HG03039 (cell line): ENCODE results near the gene PSD2.

Experiments used
- ATAC-seq: cut with Tn5 transposase; IDR thresholded peaks from one replicate; pipeline ENCODE4 v1.9.1; 2021; ENCODE audit warnings: mild to moderate bottlenecking, moderate library complexity; ENCODE audit not compliant: unreplicated experiment

Gene PSD2

GRCh38 chr5:139872851-139873794, 77.5 kb downstream of the PSD2 start:
- ATAC-seq: no peak

GRCh38 chr5:139875957-139876356, 80.3 kb downstream of the PSD2 start:
- no peak for ATAC-seq

DNA sequence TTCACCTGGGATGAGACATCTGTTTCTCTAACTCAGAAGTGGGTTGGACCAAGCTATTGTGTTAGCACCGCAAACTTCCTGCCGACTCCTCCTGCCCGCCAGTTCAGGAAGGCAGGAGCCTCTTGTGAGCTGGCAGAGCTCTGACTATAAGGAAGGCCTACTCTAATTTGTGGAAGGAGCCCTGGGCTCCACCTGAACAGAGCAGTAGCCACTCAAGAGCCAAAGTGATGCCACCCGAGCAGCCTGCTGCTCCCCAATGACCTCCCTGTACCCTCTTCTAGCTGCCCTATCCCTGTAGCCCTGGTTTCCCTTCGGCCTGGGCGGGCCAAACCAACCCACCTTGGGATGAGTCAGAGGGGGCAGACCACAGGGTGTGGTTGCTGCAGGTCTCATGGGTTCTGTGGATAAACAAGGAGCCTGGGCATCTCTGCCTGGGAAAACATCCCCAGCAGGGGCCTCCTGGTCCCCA, 81.6 kb downstream of the PSD2 start:
- ATAC-seq: no peak

- no peak for ATAC-seq
Observed at GRCh38 chr5:139878093-139878492, 82.5 kb downstream of the PSD2 start.

GRCh38 chr5:139880416-139881142, 85.0 kb downstream of the PSD2 start:
- no peak for ATAC-seq

GRCh38 chr5:139881143-139881733, 85.6 kb downstream of the PSD2 start:
- no peak for ATAC-seq

DNA sequence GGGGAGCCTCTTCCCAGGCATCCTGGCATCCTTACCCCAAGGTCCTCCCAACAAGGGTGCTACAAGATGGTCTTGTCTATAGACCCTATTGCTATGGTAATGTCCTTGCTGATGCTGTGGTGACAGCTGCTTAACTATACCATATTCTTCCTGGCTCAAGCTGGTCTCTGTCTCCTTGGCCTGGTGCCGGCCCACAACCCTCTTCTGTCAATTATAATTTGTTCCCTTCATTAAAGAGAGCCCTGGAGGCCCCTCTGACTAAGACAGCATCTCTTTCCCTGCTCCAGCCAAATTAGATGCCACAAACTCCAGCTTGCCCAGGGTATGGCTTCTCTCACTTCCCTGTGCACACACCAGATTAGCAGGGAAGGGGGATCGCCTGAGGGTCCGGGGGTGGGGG, 86.7 kb downstream of the PSD2 start:
- ATAC-seq: no peak

- no peak for ATAC-seq
Observed at GRCh38 chr5:139882961-139883539, 87.4 kb downstream of the PSD2 start.

- no peak for ATAC-seq
Observed at GRCh38 chr5:139884144-139884543, 88.5 kb downstream of the PSD2 start.

- no peak for ATAC-seq
Observed at GRCh38 chr5:139884734-139885133, 89.1 kb downstream of the PSD2 start.

DNA sequence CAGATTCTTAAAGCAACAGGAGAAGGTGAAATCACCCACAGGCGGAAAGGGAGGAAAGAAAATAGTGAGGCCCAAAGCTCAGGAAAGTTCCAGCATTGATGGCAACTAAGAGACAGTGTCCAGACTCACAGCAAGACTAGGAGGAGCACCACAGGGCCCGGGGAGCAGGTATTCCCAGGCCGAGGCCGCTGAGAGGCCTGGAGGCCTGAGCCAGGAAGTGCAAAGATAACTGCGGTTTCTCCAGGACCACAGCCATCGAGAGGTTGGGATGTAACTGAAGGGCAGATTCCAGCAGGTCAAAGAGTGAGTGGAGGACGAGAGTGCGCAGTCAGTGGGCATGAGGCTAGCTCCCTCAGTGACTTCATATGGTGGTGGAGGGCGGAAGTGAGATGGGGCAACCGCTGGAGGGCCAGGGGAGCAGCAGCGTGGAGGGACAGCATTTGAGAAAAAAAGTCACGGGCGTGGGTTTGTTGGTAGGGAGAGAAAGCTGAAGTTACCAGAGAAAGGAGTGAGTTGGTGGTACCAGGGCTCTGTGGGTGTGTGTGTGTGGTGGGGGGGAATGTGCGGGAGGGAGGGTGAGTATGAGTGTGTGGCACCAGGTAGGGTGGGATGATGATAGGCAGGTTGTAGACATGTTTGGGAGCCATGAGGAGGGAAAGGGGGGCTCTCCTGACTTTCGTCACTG, 89.7 kb downstream of the PSD2 start:
- no peak for ATAC-seq

- no peak for ATAC-seq
Observed at GRCh38 chr5:139885857-139886208, 90.2 kb downstream of the PSD2 start.

GRCh38 chr5:139886213-139886612, 90.6 kb downstream of the PSD2 start:
- ATAC-seq: no peak

DNA sequence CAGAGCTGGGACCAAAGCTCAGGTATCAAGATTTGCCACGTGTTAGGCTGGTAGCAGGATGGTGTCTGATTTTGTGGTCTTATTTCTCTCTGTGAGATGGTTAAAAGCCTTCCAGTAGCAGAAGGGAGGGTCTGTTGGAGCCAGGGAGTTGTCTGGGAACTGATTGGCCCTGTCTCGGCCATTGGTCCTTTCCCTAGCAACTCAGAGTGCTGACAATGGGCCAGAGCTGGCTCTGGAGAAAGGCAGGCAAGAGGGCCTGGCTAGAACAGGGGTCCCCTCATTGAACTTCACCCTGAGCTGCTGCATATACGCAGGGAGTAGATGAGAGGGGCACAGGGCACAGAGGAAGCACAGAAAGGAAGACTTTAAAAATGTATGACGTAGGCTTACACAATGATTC, 92.8 kb downstream of the PSD2 start:
- ATAC-seq: no peak

DNA sequence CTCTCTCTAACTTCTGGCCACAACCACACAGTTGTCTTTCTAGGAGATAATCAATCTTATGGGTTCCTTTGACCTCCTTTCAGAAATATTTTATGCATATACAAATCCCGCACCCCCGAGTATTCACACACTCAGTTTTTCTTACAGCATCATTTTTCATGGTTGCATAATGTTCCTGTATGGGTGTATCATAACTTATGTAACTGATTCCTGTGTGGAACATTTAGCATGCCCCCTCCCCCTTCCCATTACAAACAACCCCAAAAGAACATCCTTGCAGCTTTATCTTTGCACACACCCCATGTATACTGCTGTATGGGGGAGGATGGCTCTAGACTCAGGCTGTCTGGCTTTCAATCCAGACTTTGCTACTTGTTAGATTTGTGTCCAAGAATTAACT, 93.8 kb downstream of the PSD2 start:
- no peak for ATAC-seq

DNA sequence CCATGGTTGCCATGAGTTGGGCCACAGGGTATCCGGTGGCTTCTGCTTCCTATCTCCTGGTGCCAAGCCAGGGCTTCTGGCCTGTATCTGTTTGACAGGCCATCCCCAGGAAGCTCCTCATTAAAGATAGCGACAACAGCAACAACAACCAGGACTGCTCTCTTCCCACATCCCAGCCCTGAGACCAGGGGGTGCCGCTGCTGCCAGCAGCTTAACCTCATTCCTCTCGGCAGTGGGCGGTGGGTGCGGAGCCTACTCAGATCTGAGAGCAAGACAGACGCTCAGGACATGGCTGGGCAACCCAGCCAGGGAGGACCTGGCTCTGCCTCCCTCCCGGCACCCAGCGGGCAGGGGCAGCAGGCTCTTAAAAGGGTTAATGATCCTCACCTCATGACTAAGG, 98.3 kb downstream of the PSD2 start:
- ATAC-seq: no peak
